ENCODE results near the gene BPTF. TPM values are rescaled to one million over a fixed set of nuclear protein-coding genes. Genes with fewer than 3 reads are reported as not detected.

BPTF gene
- total and polyA plus RNA-seq, 2 of the 13 experiments (the other 11 are each of a cell fraction or from before 2014, with no cell fraction given) = 43.5 to 66.1 TPM

GRCh38 chr17:67950945-67951344 is 125.6 kb downstream of the BPTF start:
- H3K27ac ChIP-seq (ENCODE audit: extremely low read length, insufficient read depth, low read length) = no peak overlapping the region
- no peak overlapping the region for H3K9ac ChIP-seq (ENCODE audit: insufficient read depth, low read depth, low read length)
- ATAC-seq (no peak), FAIRE-seq (no peak), DNase-seq (ENCODE audit: low spot score) (no peak)
- POLR2A ChIA-PET = no interaction called here
- in situ Hi-C loops (cut with HindIII; ENCODE audit: extremely low pct_ligation_motif_present, low pct_unique_long_range_greater_than_20kb) = no loop called here
- no peaks in the 10 kb centered on the region for H3K9me3 ChIP-seq (ENCODE audit: low read length)
- no peaks in the 10 kb centered on the region for H4K20me1 ChIP-seq (ENCODE audit: insufficient read depth, low read length)
- no peaks in the 10 kb centered on the region for H3K79me2 ChIP-seq (ENCODE audit: insufficient read depth, low read length)
- no peak overlapping the region for H3K4me3 ChIP-seq (replicated peaks in 1 of 3; ENCODE audit: insufficient read depth in 1 of 3, low read depth in 2 of 3, low read length in 3 of 3)
- no peak overlapping the region for H2AFZ ChIP-seq (ENCODE audit: low read length)
- CTCF ChIA-PET (ENCODE audit: low intra/inter-chr PET ratio, low total read pairs) = no interaction called here
- TF ChIP-seq CREBL2 (CRISPR knock-in tag; IDR thresholded peaks at IDR 0.05; ENCODE audit: borderline replicate concordance) (no peak), ATF4 (CRISPR knock-in tag; IDR thresholded peaks at IDR 0.05) (no peak), ATF7 (IDR thresholded peaks at IDR 0.05) (peak; percentile 77), ATF7 (CRISPR knock-in tag; IDR thresholded peaks at IDR 0.05) (no peak), ARNT (IDR thresholded peaks at IDR 0.05) (no peak), U2AF1 (optimal IDR thresholded peaks at IDR 0.05; ENCODE audit: low read depth, low read length) (no peak)
- intact Hi-C loops (cut with micrococcal nuclease; ENCODE audit: unreplicated experiment) = no loop called here
- no peak overlapping the region for H3K4me2 ChIP-seq (ENCODE audit: low read depth, low read length)
- no peaks in the 10 kb centered on the region for H3K4me1 ChIP-seq (ENCODE audit: insufficient read depth, low read length)
- no TSS peak for BruUV-seq (replicated peaks)
- peaks cover 29 to 71% of the 10 kb centered on the region in 2 experiments for H3K36me3 ChIP-seq (replicated peaks in 1 of 2; ENCODE audit: control insufficient read depth in 1 of 2, insufficient read depth in 2 of 2, low read length in 2 of 2)
- no peaks in the 10 kb centered on the region for H3K27me3 ChIP-seq (ENCODE audit: control insufficient read depth in 1 of 2, insufficient read depth in 2 of 2, low read length in 2 of 2)
- WGBS (ENCODE audit: low lambda C conversion rate) = 94% methylated on average over 2 of the region's 2 CpGs

- Histone ChIP-seq H3K27me3 (ENCODE audit: control insufficient read depth in 1 of 2, insufficient read depth in 2 of 2, low read length in 2 of 2) (no peaks in the 10 kb centered on the region; a peak in 1 of 5 replicates), H3K9me3 (ENCODE audit: low read length) (no peaks in the 10 kb centered on the region), H3K4me1 (ENCODE audit: insufficient read depth, low read length) (no peaks in the 10 kb centered on the region), H4K20me1 (ENCODE audit: insufficient read depth, low read length) (no peaks in the 10 kb centered on the region), H3K4me3 (replicated peaks in 1 of 3; ENCODE audit: insufficient read depth in 1 of 3, low read depth in 2 of 3, low read length in 3 of 3) (no peak overlapping the region), H2AFZ (ENCODE audit: low read length) (no peak overlapping the region), H3K27ac (ENCODE audit: extremely low read length, insufficient read depth, low read length) (no peak overlapping the region), H3K9ac (ENCODE audit: insufficient read depth, low read depth, low read length) (no peak overlapping the region), H3K36me3 (replicated peaks in 1 of 2; ENCODE audit: control insufficient read depth in 1 of 2, insufficient read depth in 2 of 2, low read length in 2 of 2) (peaks cover 7 to 36% of the 10 kb centered on the region in 2 experiments), H3K4me2 (ENCODE audit: low read depth, low read length) (no peak overlapping the region), H3K79me2 (ENCODE audit: insufficient read depth, low read length) (no peaks in the 10 kb centered on the region)
- ChIA-PET POLR2A (no interaction called here), CTCF (ENCODE audit: low intra/inter-chr PET ratio, low total read pairs) (no interaction called here)
- intact Hi-C loops (cut with micrococcal nuclease; ENCODE audit: unreplicated experiment) = no loop called here
- 96% methylated on average over 3 of the region's 3 CpGs for WGBS (ENCODE audit: low lambda C conversion rate)
- no peak for FAIRE-seq
- in situ Hi-C loops (cut with HindIII; ENCODE audit: extremely low pct_ligation_motif_present, low pct_unique_long_range_greater_than_20kb) = no loop called here
- no peak; the same call in 2 of the 3 replicates for ATAC-seq
- no peak for DNase-seq (ENCODE audit: low spot score)
- no TSS peak for BruUV-seq (replicated peaks)
- no peak for TF ChIP-seq ZNF709 (CRISPR knock-in tag; IDR thresholded peaks at IDR 0.05)
- no peak for TF ChIP-seq RELA (CRISPR knock-in tag; IDR thresholded peaks at IDR 0.05)
- no peak for TF ChIP-seq RAD21 (CRISPR knock-in tag; IDR thresholded peaks at IDR 0.05)
- no peak for TF ChIP-seq STAT6 (CRISPR knock-in tag; IDR thresholded peaks at IDR 0.05; ENCODE audit: borderline replicate concordance)
- no peak for TF ChIP-seq ZNF788 (CRISPR knock-in tag; IDR thresholded peaks at IDR 0.05; ENCODE audit: borderline replicate concordance)
- no peak for TF ChIP-seq ZNF740 (CRISPR knock-in tag; IDR thresholded peaks at IDR 0.05)
- no peak for TF ChIP-seq ZNF616 (CRISPR knock-in tag; IDR thresholded peaks at IDR 0.05; ENCODE audit: low read depth)
- no peak for TF ChIP-seq ZNF580 (CRISPR knock-in tag; IDR thresholded peaks at IDR 0.05; ENCODE audit: borderline replicate concordance, low read depth)
- TF ChIP-seq ZNF570 (CRISPR knock-in tag; IDR thresholded peaks at IDR 0.05; ENCODE audit: borderline replicate concordance) = no peak
- no peak for TF ChIP-seq POLR2A (IDR thresholded peaks at IDR 0.05; ENCODE audit: insufficient read depth in 1 of 2, low read depth in 2 of 2, low read length in 2 of 2)
- no peak for TF ChIP-seq ZNF205 (CRISPR knock-in tag; IDR thresholded peaks at IDR 0.05)
Measured at GRCh38 chr17:67959510-67959909, 134.2 kb downstream of the BPTF start.

Data from HepG2 (cell line).